Measurements from ENCODE around the gene S100G.
"Not testable (repeated sequence)": the region's sequence is repeated elsewhere in the genome, so short reads cannot be mapped to it uniquely, and the experiment has no call there.

The S100G gene

GRCh38 chrX:16649858-16650257 is at the start of gene S100G:
TSS of gene S100G (plus strand) at chrX:16650158. CDS start at chrX:16651007, 849 bp downstream.
- DNase-seq, result no peak

DNA sequence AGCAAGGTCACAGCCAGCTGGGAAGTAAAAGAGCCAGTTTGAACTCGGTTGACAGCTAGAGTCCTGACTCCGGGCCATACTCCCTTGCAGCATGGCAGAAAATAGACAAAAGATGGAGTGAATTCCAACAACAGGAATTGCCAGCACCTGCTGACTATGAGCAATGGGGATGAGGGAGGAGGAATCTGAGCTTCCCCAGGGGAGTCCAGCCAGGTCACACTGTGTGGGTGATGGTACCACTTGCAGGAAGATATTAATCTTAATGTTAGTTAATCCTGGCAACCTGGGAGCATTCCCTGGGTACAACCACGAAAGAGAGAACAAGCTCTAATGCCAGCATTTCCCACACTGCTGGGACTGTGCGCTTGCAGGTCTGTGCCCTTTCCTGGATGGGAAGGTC is 48.1 kb upstream of the S100G start:
- no peak for DNase-seq

- DNase-seq, result not testable (repeated sequence)
Observed at GRCh38 chrX:16603235-16603634, 46.7 kb upstream of the S100G start.

DNA sequence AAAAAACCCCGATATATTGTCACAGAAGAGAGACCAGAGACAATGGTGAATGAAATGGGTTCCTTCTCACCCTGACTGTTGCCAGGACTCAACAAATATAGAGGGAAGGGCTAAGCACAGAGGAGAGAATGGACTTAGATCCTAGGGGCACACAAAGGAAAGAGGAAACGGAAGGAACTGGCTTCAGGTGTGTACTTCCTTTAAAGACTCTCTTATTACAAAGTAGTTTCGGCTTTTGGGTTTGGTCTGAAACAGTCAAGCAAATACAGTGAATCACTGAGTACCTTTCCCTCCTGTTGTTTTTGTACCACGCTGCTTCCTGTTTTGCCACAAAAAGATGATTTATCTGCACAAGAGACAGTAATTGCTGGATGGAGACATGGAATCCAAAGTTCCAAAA is 46.1 kb upstream of the S100G start:
- no peak for DNase-seq

- DNase-seq, result no peak
Observed at GRCh38 chrX:16604337-16604736, 45.6 kb upstream of the S100G start.

- no peak for DNase-seq
Observed at GRCh38 chrX:16606142-16606720, 43.7 kb upstream of the S100G start.

DNA sequence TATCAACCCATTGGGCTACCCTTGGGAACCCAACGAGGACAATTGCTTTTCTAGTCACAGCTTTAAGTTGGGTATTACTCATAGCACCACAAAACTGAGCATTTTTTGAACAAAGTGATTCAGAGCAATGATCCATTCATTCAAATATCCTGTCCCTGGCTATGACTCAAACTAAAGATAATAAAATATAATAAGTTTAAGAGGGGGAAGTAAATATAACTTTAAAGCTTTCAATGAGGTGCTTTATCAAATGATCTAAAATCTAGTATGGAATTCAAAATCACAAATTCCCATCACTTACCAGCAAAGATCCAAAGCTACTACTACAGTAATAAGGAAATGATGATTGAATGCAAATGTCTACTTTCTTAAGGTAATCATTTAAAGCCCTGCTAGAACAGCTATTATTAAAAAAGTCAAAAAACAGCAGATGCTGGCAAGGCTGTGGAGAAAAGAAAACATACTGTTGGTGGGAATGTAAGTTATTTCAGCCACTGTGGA is 39.8 kb upstream of the S100G start:
- DNase-seq, result no peak

GRCh38 chrX:16610654-16611053 is 39.3 kb upstream of the S100G start:
- not testable (repeated sequence) for DNase-seq

DNA sequence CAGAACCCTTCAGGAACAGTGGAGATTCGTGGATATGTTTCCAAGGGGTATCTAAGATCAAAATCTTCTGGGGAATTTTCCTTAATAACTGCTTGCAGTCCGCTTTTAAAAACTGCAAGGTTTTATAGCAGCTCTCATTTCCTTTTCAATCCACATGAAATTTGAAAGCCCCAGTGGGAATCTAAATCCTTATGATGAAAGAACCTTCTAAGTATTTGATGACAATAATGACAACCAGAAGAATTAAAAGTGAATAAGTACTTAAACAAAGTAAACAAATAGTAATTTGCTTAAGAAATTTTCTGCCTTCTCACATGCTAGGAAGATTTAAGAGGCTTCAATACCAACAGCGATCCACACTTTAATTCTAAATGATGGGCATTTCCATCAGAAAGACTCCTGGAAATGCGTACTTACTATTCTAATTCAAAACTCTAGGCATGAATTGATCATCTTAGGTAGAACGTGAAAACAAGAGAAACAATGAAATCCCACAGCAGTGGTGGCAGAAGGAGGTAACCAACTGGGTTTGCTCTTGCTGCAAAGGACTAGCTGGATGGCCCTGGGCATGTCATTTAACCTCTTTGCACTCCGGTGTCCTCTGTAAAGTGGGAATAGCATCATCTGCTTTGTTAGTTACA is 37.6 kb upstream of the S100G start:
- DNase-seq, result no peak

GRCh38 chrX:16617382-16617781 is 32.6 kb upstream of the S100G start:
- DNase-seq, result no peak

DNA sequence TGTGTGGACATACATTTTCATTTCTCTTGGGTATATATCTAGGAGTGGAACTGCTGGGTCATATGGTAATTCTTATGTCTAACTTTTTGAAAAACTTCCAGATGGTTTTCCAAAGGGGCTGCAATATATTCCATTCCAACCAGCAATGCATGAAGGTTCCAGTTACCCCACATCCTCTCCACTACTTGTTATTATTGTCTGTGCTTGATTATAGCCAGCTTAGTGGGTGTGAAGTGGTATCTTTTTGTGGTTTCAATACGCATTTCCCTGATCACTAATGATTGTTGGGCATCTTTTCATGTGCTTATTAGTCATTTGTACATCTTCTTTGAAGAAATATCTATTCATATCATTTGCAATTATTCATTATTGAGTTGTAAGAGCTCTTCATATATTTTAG is 31.5 kb upstream of the S100G start:
- no peak for DNase-seq

GRCh38 chrX:16619024-16619423 is 30.9 kb upstream of the S100G start:
- DNase-seq, result no peak

- DNase-seq, result not testable (repeated sequence)
Observed at GRCh38 chrX:16628511-16628910, 21.4 kb upstream of the S100G start.

DNA sequence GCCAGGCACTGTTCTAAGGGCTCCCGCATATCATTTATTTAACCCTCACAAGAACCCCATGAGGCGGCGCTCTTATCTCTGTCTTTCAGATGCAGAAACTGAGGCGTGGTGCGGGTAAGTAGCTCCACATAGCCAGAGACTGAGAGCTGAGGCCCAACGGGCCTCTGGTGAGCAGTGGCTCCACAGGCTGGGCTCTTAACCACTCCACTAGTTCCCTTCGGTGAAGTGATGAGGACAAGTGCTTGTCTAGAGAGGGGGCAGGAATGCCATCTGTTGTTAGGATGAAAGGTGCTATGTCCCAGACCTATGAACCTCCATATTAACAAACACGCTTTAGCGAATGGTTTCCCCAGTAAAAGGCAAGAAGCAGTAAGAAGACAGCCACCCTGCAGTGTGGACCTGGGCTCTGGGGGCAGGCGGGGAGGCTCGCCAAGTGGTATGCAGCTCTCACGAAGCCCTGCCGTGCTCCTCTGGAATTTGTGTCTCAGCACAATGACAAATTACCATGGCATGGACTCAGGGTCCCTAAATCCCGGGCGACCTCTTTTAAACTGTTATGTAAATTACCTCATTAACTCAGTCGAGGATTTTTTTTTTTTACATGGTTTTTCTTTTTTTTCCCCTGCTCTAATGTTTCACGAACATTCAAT is 20.9 kb upstream of the S100G start:
- no peak for DNase-seq

DNA sequence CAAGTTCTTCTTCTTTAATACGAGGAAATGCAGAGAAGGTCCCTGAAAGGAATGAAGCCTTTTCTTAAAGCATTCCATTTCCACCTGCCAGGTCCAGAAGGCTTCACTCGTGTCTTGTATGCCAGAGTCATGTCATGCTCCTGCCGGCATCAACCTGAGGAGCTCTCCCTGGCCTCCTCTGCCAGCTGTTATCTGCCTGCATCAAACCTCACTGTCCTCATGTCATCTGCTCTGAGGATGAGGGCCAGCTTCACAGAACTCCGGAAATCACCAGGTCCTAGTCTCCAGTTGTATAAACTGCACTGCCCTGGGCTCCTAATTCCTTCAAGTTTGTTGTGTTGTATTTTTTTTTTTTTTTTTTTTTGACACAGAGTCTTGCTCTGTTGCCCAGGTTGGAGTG is 20.0 kb upstream of the S100G start:
- no peak for DNase-seq

DNA sequence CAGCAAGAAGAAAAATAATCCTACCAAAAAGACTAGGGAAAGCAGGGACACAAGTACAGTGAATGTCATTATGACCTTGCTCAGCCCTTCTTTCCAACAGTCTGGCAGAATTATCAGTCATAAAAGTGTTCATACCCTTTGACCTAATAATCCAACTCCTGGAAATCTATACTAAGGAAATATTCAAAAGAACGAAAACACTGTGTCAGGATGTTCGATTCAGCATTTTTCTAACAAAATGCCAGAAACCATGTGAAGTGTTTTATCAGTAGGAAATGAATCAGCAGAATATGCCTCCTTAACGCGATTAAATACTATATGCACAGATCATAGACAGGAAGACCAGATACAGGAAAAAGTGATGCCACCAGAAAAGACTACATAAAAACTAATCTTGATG is 16.2 kb upstream of the S100G start:
- no peak for DNase-seq

- no peak for DNase-seq
Observed at GRCh38 chrX:16635040-16635439, 14.9 kb upstream of the S100G start.

DNA sequence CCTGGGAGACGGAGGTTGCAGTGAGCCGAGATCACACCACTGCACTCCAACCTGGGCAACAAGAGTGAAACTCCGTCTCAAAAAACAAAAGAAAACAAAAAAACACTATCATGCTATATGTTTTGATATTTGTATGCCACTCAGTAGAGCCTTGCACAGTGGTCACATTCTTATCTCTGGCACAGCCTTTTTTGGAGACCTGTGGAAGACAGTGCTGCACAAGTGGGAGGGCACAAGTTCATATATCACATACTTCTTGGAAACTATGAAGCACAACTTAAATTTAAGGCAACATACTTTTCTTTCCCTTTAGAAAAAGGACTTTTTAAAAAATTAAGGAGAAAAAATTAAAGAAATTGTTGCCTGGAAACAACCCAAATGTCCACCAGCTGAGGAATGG is 14.4 kb upstream of the S100G start:
- DNase-seq, result no peak

GRCh38 chrX:16638533-16638932 is 11.4 kb upstream of the S100G start:
- no peak for DNase-seq

GRCh38 chrX:16639966-16640365 is 10.0 kb upstream of the S100G start:
- DNase-seq, result no peak

DNA sequence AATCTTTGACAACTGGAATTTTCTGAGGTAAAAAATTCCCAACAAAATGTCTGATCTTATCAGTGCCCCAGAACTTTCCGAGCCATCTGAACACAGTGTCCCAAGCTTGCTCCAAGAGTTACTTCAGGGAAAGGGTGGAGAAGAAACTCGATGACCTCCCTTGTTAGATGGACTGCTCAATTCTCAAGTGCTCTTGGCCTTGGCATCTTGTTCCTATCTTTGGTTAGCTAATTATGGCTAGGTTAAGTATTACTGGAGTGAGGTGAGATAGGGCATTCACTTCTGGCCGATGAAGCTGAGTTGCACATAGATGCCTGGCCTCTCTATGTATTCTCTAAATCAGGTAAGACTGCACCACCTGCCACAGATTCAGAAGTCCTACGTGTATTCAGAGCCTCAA is 9.1 kb upstream of the S100G start:
- no peak for DNase-seq

GRCh38 chrX:16643176-16643575 is 6.8 kb upstream of the S100G start:
- DNase-seq, result no peak

DNA sequence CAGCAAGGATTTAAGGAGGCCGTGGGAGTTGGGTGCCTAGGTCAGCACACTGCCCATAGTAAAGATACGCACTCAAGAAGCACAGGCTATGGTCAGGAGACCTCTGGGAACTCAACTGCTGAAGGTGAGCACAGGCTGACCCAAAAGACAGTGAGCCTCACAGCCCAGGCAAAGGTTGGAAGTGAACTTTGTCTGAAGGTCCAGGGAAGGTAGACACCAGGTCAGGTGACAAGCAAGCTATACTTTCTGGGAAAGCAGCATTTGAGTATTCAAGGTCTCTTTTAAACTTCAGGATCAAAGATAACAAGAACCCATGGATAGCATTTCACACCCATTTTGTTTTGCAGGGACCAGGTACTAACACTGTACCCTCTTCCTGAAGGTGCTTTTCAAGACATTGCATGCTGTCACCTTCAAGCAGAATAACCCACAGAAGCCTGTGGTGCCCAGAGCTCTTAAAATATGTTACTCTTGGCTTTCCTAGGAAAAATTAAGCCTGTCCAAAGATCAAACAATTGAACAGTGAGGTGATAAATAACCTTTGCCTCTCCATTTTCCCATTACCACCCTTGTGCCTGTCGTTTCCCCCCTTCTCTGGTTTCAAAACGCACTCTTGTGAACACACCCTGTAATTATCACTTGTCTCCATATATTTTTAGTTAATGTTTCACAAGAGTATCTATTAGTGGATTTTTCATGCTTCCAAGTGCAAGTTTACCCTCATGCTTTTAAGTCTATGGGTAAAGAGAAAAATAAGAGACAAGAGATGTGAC is 3.4 kb upstream of the S100G start:
- no peak for DNase-seq

Measured in bone marrow (tissue), 2 donors.